SIG-M5 (cell line): ENCODE results near the gene POU5F2.

Experiments
- DNase-seq: peaks from one replicate; lab custom pipeline; 2025; lab: John Stamatoyannopoulos, UW

Gene POU5F2

DNA sequence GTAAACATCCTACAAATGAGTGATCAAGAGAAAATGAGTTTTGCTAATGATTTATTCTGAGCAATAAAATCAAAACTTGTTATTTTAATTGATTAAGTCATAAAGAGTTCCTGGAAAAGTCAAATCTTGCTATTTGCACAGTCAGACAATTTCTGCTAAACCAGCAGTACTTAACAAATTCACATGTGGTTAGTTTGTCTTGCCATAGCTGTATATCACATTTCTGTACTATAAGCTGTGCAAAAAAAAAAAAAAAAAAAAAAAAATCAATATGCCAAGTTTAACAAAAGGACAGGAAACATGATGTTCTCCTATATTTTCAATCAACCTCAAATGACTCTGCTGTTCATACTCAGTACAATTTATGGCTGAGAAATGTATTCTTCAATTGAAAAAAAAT, 24.9 kb downstream of the POU5F2 start:
- no peak for DNase-seq

DNA sequence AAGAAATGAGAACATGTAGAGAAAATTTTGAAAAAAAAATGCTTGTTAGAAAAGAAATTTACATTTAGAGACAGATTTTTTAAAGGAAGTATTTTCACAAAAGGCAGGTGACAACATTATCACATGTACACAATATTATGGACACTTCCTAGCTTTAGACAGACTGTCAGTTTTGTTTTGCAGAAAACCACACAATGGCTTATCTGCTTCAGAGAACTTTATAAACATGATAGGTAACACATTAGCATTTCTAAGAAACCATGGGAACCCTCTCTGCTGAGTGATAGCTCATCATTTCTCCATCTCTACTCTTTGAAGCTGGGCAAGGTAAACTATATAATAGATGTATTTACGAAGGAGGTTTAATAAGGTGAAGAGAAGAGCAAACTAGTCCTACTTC, 25.6 kb downstream of the POU5F2 start:
- no peak for DNase-seq

DNA sequence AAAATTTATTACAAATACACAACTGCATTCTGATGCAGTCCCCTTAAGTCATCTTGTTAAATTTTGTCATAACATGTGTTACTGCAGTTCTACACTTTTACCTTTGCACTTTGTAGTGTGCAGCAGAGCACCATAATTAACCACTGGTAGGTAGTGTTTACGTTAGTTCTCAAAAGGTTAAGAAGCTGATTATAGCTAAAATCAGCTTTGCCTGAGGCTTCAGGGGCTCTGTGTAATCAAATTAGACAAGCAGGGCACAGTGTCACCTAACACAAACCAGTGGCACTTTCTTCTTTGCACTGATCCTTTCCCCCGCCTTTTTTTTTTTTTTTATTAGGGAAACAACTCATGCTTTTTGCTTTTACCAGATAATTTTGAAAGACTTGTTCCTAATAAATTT, 26.1 kb downstream of the POU5F2 start:
- DNase-seq = no peak

DNA sequence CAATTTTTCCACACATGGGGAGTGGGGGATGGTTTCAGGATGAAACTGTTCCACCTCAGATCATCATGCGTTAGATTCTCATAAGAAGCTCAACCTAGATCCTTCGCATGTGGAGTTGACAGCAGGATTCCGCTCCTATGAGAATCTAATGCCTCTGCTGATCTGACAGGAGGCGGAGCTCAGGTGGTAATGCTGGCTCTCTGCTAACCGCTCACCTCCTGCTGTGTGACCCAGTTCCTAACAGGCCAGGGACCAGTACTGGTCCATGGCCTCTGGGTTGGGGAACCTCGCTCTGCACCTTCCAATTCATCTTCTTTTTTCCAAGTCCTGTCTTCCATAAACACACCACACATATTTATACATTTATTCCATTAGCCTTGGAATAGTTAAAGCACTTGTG, 33.0 kb downstream of the POU5F2 start:
- no peak for DNase-seq

DNA sequence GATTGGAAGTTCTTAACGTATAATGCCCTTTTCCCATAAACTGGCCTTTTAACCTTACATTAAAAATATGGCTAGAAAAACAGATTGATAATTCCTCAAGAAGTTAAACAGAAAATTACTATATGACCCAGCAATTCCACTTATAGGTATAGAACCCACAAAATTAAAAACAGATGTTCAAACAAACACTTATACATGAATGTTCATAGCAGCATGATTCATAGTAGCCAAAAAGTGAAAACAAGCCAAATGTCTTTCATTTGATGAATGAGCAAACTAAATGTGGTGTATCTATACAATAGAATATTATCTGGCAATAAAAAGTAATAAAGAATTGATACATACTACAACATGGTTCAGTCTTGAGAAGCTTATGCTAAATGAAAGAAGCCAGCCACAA, 35.5 kb downstream of the POU5F2 start:
- DNase-seq = no peak

DNA sequence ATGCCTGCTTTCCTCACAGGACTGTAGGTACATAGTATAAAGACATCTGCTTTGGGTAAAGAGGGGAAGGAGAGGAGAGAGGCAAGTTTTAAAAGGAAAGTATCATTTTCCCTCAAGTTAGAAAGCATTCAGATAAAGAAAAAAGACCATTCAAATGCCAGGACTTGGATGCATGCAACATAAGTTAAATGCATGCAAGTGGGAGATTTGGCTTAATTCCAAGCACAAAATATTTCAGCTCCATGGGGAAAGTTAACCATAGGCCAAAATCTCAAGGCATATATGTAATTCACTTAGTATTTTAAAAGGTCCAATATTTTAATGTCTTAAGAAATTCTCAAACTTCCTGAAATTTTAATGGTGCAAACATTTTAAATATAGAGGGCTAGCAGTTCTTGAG, 36.4 kb downstream of the POU5F2 start:
- DNase-seq = no peak

DNA sequence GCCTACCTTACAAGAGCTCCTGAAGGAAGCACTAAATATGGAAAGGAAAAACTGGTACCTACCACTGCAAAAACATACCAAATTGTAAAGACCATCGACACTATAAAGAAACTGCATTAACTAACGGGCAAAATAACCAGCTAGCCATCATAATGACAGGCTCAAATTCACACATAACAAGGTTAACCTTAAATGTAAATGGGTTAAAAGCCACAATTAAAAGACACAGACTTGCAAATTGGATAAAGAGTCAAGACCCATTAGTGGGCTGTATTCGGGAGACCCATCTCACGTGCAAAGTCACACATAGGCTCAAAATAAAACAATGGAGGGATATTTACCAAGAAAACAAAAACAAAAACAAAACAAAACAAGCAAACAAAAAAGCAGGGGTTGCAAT, 49.4 kb downstream of the POU5F2 start:
- no peak for DNase-seq
